ENCODE data around the gene KDM8. TPM values are rescaled to one million over a fixed set of nuclear protein-coding genes. Genes with fewer than 3 reads are reported as not detected.

KDM8 gene
- total RNA-seq, 1 donor from 2014 or later = 8.3 TPM

DNA sequence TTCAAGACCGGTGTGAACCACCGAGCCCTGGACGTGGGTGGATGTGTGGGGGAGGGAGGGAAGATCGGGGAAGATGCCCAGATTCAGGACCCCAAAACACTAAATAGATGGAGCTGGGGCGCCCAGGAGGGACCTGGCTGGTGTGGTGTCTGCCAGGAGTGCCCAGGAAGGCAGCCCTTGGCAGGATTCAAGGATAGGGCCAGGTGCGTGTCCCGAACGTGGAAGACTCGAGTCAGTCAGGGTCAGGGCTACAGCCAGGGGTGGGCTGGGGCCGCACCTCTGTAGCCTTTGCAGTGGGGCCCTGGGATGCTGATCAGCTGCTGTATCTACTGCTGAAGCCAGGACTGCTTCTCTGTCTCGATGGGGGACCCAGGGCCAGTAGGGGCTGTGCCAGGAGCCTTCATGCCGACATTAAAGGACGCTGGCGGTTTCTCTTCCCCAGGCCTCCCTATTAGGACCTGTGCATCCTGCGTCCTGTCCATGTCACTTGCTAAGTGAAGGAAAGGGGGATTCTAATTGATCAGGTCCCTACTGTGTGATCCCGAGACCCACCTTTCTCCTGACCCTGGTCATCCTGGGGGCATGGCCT lies 13.1 kb downstream of the KDM8 start:
- Mint-ChIP-seq H3K27ac (ENCODE audit: unreplicated experiment) (no peak overlapping the region), H3K27me3 (ENCODE audit: unreplicated experiment) (no peaks in the 10 kb centered on the region), H3K9me3 (ENCODE audit: unreplicated experiment) (no peaks in the 10 kb centered on the region), H3K4me3 (ENCODE audit: unreplicated experiment) (no peak overlapping the region), H3K4me1 (ENCODE audit: unreplicated experiment) (peaks cover 4% of the 10 kb centered on the region), H3K36me3 (ENCODE audit: unreplicated experiment) (peaks cover 4% of the 10 kb centered on the region)
- no peak for DNase-seq (ENCODE audit: extremely low spot score, unreplicated experiment)
- TF ChIP-seq, protein P1, sequence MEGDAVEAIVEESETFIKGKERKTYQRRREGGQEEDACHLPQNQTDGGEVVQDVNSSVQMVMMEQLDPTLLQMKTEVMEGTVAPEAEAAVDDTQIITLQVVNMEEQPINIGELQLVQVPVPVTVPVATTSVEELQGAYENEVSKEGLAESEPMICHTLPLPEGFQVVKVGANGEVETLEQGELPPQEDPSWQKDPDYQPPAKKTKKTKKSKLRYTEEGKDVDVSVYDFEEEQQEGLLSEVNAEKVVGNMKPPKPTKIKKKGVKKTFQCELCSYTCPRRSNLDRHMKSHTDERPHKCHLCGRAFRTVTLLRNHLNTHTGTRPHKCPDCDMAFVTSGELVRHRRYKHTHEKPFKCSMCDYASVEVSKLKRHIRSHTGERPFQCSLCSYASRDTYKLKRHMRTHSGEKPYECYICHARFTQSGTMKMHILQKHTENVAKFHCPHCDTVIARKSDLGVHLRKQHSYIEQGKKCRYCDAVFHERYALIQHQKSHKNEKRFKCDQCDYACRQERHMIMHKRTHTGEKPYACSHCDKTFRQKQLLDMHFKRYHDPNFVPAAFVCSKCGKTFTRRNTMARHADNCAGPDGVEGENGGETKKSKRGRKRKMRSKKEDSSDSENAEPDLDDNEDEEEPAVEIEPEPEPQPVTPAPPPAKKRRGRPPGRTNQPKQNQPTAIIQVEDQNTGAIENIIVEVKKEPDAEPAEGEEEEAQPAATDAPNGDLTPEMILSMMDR (IDR thresholded peaks at IDR 0.05) = no peak

DNA sequence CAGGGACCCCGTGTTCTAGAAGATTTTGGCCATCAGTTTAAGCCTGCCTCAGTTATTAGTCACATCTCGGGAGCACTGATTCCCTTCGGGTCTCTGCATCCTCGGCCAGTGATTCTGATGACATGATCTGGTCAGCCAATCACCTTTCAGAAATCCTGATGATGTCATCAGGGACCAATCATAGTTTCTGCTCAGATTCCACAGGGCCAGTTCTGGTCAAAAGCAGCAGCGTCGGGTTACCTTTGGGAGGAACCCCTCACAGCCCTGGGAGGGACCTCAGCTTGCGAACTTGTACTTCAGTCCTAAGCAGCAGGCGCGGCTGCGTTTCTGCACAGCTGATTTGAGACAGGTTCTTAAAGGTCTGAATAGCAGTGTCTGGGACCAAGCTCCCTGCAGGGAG lies 13.9 kb downstream of the KDM8 start:
- no peak for DNase-seq (ENCODE audit: extremely low spot score, unreplicated experiment)
- peak overlapping the region; percentile 55 for H3K27ac Mint-ChIP-seq (ENCODE audit: unreplicated experiment)

GRCh38 chr16:27218756-27219155 lies 15.4 kb downstream of the KDM8 start:
- Mint-ChIP-seq H3K4me1 (ENCODE audit: unreplicated experiment) (peaks cover 19% of the 10 kb centered on the region), H3K27ac (ENCODE audit: unreplicated experiment) (no peak overlapping the region), H3K36me3 (ENCODE audit: unreplicated experiment) (peaks cover 4% of the 10 kb centered on the region), H3K27me3 (ENCODE audit: unreplicated experiment) (no peaks in the 10 kb centered on the region), H3K4me3 (ENCODE audit: unreplicated experiment) (no peak overlapping the region), H3K9me3 (ENCODE audit: unreplicated experiment) (no peaks in the 10 kb centered on the region)
- TF ChIP-seq, protein P1 (IDR thresholded peaks at IDR 0.05) = no peak
- DNase-seq (ENCODE audit: extremely low spot score, unreplicated experiment) = no peak

More for the DNA sequence above, 13.9 kb downstream of the KDM8 start:
- no peaks in the 10 kb centered on the region for H3K27me3 Mint-ChIP-seq (ENCODE audit: unreplicated experiment)
- H3K36me3 Mint-ChIP-seq (ENCODE audit: unreplicated experiment) = peaks cover 4% of the 10 kb centered on the region
- H3K9me3 Mint-ChIP-seq (ENCODE audit: unreplicated experiment) = no peaks in the 10 kb centered on the region
- TF ChIP-seq, protein P1 (IDR thresholded peaks at IDR 0.05) = no peak
- peaks cover 8% of the 10 kb centered on the region for H3K4me1 Mint-ChIP-seq (ENCODE audit: unreplicated experiment)
- no peak overlapping the region for H3K4me3 Mint-ChIP-seq (ENCODE audit: unreplicated experiment)

- TF ChIP-seq, protein P1 (IDR thresholded peaks at IDR 0.05) = no peak
- Mint-ChIP-seq H3K4me1 (ENCODE audit: unreplicated experiment) (peaks cover 19% of the 10 kb centered on the region), H3K4me3 (ENCODE audit: unreplicated experiment) (no peak overlapping the region), H3K27ac (ENCODE audit: unreplicated experiment) (no peak overlapping the region), H3K9me3 (ENCODE audit: unreplicated experiment) (no peaks in the 10 kb centered on the region), H3K36me3 (ENCODE audit: unreplicated experiment) (peaks cover 4% of the 10 kb centered on the region), H3K27me3 (ENCODE audit: unreplicated experiment) (no peaks in the 10 kb centered on the region)
- no peak for DNase-seq (ENCODE audit: extremely low spot score, unreplicated experiment)
Measured at GRCh38 chr16:27219161-27219560, 15.8 kb downstream of the KDM8 start.

- no peak overlapping the region for H3K27ac Mint-ChIP-seq (ENCODE audit: unreplicated experiment)
- peaks cover 2% of the 10 kb centered on the region for H3K36me3 Mint-ChIP-seq (ENCODE audit: unreplicated experiment)
- TF ChIP-seq, protein P1 (IDR thresholded peaks at IDR 0.05) = no peak
- H3K27me3 Mint-ChIP-seq (ENCODE audit: unreplicated experiment) = no peaks in the 10 kb centered on the region
- H3K4me1 Mint-ChIP-seq (ENCODE audit: unreplicated experiment) = peaks cover 19% of the 10 kb centered on the region
- no peak overlapping the region for H3K4me3 Mint-ChIP-seq (ENCODE audit: unreplicated experiment)
- no peaks in the 10 kb centered on the region for H3K9me3 Mint-ChIP-seq (ENCODE audit: unreplicated experiment)
- no peak for DNase-seq (ENCODE audit: extremely low spot score, unreplicated experiment)
Measured at GRCh38 chr16:27220120-27220519, 16.8 kb downstream of the KDM8 start.

Data from osteocyte (in vitro differentiated cells).